ENCODE measurements around the gene WASHC4. TPM values are rescaled to one million over a fixed set of nuclear protein-coding genes. Genes with fewer than 3 reads are reported as not detected.

The WASHC4 gene
- polyA plus RNA-seq, 2 of the 4 experiments (the other 2 are of a cell fraction), result 26.5 to 67.6 TPM

DNA sequence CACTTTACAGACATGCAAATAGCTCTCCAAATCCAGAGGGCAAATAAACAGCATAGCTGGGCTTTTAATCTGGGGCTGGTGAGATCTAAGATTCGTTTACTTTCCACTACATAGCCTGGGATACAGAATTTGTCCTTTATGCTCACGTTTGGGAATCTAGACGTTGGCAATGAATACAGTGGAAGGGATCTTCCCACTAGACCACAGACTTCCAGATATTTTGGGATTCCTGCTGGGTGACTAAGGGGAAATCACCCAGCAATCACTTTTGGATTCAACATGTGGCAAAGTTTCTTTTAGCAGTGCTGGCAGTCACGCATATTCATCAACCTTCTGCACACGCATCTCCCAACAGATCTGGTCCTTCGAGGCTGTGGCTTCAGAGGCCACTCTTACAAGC is 104.9 kb downstream of the WASHC4 start:
- H3K9me3 ChIP-seq, result no peaks in the 10 kb centered on the region
- no peak overlapping the region for H3K4me2 ChIP-seq
- DNase-seq (ENCODE audit: low read depth in 1 of 2, low spot score in 1 of 2) (no peak), ATAC-seq (no peak), FAIRE-seq (no peak)
- ChIA-PET POLR2A (no interaction called here), CTCF (interaction anchor here (1.5 to 1.6 kb wide), 2 partner anchors 19 to 1014 kb away, joined by 3 to 4 read pairs; no protein-coding TSS in a partner anchor)
- WGBS (ENCODE audit: missing lambda C conversion rate), result 73% methylated on average over 6 of the region's 6 CpGs
- no peak overlapping the region for H3K27ac ChIP-seq
- TF ChIP-seq NPAS2 (CRISPR knock-in tag; IDR thresholded peaks at IDR 0.05; ENCODE audit: borderline replicate concordance) (no peak), TFCP2L1 (CRISPR knock-in tag; IDR thresholded peaks at IDR 0.05) (no peak)
- H3K4me1 ChIP-seq, result peaks cover 6% of the 10 kb centered on the region; the same call in 1 of the 3 replicates
- H3K4me3 ChIP-seq, result no peak overlapping the region

DNA sequence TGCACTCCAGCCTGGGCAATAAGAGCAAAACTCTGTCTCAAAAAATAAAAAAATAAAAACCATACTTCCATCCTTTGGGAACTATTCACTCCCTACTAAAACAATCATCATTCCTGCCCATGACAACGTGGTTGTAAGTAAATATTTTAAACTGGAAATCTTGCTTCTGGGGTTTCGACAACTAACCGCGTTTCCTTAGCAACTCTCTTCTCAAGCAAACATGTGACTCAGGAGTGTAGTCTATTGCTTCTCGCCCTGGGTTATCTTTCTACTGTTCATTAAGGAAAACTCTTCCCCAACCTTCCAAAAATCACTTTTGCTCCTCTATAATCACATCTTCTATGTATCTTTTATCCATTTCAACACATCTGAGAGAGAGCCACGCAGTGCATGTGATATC is 106.6 kb downstream of the WASHC4 start:
- no peak; a peak in 2 of 6 replicates for ATAC-seq

More for the DNA sequence above, 106.6 kb downstream of the WASHC4 start:
- FAIRE-seq (no peak), DNase-seq (ENCODE audit: low read depth in 1 of 2, low spot score in 1 of 2) (peak in 1 of 2 experiments; percentile 21)
- ChIA-PET CTCF (interaction anchor here (0.9 to 1.2 kb wide), 2 partner anchors 13 to 19 kb away, joined by 3 to 4 read pairs; no protein-coding TSS in a partner anchor), POLR2A (interaction anchor here (0.8 kb wide), 1 partner anchor 21 kb away, joined by 4 read pairs; the partner anchor contains the start of gene APPL2)
- 92% methylated on average over 6 of the region's 6 CpGs for WGBS (ENCODE audit: missing lambda C conversion rate)
- Histone ChIP-seq H3K4me1 (peaks cover 6% of the 10 kb centered on the region; the same call in 1 of the 3 replicates), H3K27ac (no peak overlapping the region), H3K4me2 (no peak overlapping the region), H3K4me3 (no peak overlapping the region), H3K9me3 (no peaks in the 10 kb centered on the region)
- no peak for TF ChIP-seq ESRRA (IDR thresholded peaks at IDR 0.05; ENCODE audit: borderline replicate concordance, low read length)
- TF ChIP-seq JUN (IDR thresholded peaks at IDR 0.05), result no peak
- TF ChIP-seq, protein P1, sequence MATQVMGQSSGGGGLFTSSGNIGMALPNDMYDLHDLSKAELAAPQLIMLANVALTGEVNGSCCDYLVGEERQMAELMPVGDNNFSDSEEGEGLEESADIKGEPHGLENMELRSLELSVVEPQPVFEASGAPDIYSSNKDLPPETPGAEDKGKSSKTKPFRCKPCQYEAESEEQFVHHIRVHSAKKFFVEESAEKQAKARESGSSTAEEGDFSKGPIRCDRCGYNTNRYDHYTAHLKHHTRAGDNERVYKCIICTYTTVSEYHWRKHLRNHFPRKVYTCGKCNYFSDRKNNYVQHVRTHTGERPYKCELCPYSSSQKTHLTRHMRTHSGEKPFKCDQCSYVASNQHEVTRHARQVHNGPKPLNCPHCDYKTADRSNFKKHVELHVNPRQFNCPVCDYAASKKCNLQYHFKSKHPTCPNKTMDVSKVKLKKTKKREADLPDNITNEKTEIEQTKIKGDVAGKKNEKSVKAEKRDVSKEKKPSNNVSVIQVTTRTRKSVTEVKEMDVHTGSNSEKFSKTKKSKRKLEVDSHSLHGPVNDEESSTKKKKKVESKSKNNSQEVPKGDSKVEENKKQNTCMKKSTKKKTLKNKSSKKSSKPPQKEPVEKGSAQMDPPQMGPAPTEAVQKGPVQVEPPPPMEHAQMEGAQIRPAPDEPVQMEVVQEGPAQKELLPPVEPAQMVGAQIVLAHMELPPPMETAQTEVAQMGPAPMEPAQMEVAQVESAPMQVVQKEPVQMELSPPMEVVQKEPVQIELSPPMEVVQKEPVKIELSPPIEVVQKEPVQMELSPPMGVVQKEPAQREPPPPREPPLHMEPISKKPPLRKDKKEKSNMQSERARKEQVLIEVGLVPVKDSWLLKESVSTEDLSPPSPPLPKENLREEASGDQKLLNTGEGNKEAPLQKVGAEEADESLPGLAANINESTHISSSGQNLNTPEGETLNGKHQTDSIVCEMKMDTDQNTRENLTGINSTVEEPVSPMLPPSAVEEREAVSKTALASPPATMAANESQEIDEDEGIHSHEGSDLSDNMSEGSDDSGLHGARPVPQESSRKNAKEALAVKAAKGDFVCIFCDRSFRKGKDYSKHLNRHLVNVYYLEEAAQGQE (IDR thresholded peaks at IDR 0.05), result no peak
- TF ChIP-seq, protein P2, sequence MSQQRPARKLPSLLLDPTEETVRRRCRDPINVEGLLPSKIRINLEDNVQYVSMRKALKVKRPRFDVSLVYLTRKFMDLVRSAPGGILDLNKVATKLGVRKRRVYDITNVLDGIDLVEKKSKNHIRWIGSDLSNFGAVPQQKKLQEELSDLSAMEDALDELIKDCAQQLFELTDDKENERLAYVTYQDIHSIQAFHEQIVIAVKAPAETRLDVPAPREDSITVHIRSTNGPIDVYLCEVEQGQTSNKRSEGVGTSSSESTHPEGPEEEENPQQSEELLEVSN (IDR thresholded peaks at IDR 0.05; ENCODE audit: borderline replicate concordance, low read depth), result no peak
- no peak for TF ChIP-seq RFX5 (IDR thresholded peaks at IDR 0.05)
- no peak for TF ChIP-seq RCOR1 (IDR thresholded peaks at IDR 0.05; ENCODE audit: low read depth, low read length)
- TF ChIP-seq, protein P3, sequence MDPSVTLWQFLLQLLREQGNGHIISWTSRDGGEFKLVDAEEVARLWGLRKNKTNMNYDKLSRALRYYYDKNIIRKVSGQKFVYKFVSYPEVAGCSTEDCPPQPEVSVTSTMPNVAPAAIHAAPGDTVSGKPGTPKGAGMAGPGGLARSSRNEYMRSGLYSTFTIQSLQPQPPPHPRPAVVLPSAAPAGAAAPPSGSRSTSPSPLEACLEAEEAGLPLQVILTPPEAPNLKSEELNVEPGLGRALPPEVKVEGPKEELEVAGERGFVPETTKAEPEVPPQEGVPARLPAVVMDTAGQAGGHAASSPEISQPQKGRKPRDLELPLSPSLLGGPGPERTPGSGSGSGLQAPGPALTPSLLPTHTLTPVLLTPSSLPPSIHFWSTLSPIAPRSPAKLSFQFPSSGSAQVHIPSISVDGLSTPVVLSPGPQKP (IDR thresholded peaks at IDR 0.05; ENCODE audit: low read depth, low read length), result no peak
- no peak for TF ChIP-seq HOXA7 (CRISPR knock-in tag; IDR thresholded peaks at IDR 0.05)
- TF ChIP-seq JUNB (IDR thresholded peaks at IDR 0.05), result no peak
- TF ChIP-seq NR3C1 (IDR thresholded peaks at IDR 0.05), result no peak
- TF ChIP-seq HEYL (CRISPR knock-in tag; IDR thresholded peaks at IDR 0.05), result no peak
- no peak for TF ChIP-seq MAFK (IDR thresholded peaks at IDR 0.05; ENCODE audit: partially characterized antibody)
- TF ChIP-seq RNF2 (IDR thresholded peaks at IDR 0.05; ENCODE audit: borderline replicate concordance, low read depth), result no peak
- TF ChIP-seq, protein P4, sequence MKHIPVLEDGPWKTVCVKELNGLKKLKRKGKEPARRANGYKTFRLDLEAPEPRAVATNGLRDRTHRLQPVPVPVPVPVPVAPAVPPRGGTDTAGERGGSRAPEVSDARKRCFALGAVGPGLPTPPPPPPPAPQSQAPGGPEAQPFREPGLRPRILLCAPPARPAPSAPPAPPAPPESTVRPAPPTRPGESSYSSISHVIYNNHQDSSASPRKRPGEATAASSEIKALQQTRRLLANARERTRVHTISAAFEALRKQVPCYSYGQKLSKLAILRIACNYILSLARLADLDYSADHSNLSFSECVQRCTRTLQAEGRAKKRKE (CRISPR knock-in tag; IDR thresholded peaks at IDR 0.05; ENCODE audit: low read depth), result no peak
- TF ChIP-seq ZC3H11A (IDR thresholded peaks at IDR 0.05), result no peak
- no peak for TF ChIP-seq CBX8 (IDR thresholded peaks at IDR 0.05)
- TF ChIP-seq SMC3 (IDR thresholded peaks at IDR 0.05), result no peak
- TF ChIP-seq FOXS1 (CRISPR knock-in tag; IDR thresholded peaks at IDR 0.05), result no peak
- TF ChIP-seq MAZ (IDR thresholded peaks at IDR 0.05; ENCODE audit: borderline replicate concordance, low read depth, low read length), result no peak
